Gastrocnemius medialis (tissue), 4 donors: ENCODE data around the gene PTH2. TPM values are rescaled to one million over a fixed set of nuclear protein-coding genes. Genes with fewer than 3 reads are reported as not detected.
A peak's percentile ranks its signal among the peaks of the same experiment; 100 is the strongest.
"Not testable (repeated sequence)": the region's sequence is repeated elsewhere in the genome, so short reads cannot be mapped to it uniquely, and the experiment has no call there.

Source experiments
- ATAC-seq, 2 donors: fragments of 150-250 bp; one replicate each; pipeline ENCODE4 v1.9.1; 2016
- DNase-seq, 2 donors: peaks; one replicate each; pipeline ENCODE4 v3.0.0-alpha.2; 2019
- H3K27ac ChIP-seq, 4 donors: fragments of 200-600 bp; sonication (generic); 1 replicate in 1 of 4; 2 replicates in 3 of 4; pipeline ENCODE4 v1.5.1; 2016 to 2018; ENCODE audit warnings: mild to moderate bottlenecking in 2 of 4, moderate library complexity in 1 of 4
- H3K27me3 ChIP-seq, 3 donors: fragments of 200-600 bp; sonication (generic) in 2 of 3; 1 replicate in 1 of 3; 2 replicates in 2 of 3; pipeline versions ENCODE4 v1.5.1 to v1.6.0; 2016 to 2019; ENCODE audit warnings: mild to moderate bottlenecking in 1 of 3, moderate library complexity in 1 of 3
- H3K36me3 ChIP-seq, 2 donors: fragments of 200-600 bp; sonication (generic) in 1 of 2; one replicate each; pipeline ENCODE4 v1.5.1; 2017 to 2018
- H3K4me1 ChIP-seq, 2 donors: fragments of 200-600 bp; sonication (generic) in 1 of 2; one replicate each; pipeline ENCODE4 v1.5.1; 2016 to 2017; ENCODE audit warnings: mild to moderate bottlenecking in 2 of 2
- H3K4me3 ChIP-seq, 4 donors: fragments of 200-600 bp; sonication (generic) in 3 of 4; 1 replicate in 1 of 4; 2 replicates in 3 of 4; pipeline ENCODE4 v1.5.1; 2016 to 2019; ENCODE audit warnings: mild to moderate bottlenecking in 2 of 4
- H3K9me3 ChIP-seq, 3 donors: fragments of 200-600 bp; sonication (generic) in 2 of 3; 1 replicate in 1 of 3; 2 replicates in 2 of 3; pipeline ENCODE4 v1.5.1; 2016 to 2019
- POLR2A ChIP-seq, 2 donors: fragments of 450-650 bp; IDR thresholded peaks; one replicate each; pipeline ENCODE4 v1.6.1; 2017; ENCODE audit warnings: antibody characterized with exemption in 2 of 2, mild to moderate bottlenecking in 2 of 2, moderate library complexity in 2 of 2
- in situ Hi-C, 4 donors: fragments of 200-750 bp; cut with MboI; loops; one replicate each; pipeline versions ENCODE4 v1.15.0 to v1.8.0; 2017; ENCODE audit warnings: low sequenced_read_pairs in 4 of 4
- intact Hi-C: fragments of 100-400 bp; cut with DNase I; formaldehyde crosslinking; loops from one replicate; pipeline ENCODE4 v1.15.1; 2023; ENCODE audit warnings: low total_unique reads
- total RNA-seq, 4 donors: library from RNA; depleted of rRNA; stranded (reverse); fragments of >200 nt; gene quantifications; one replicate each; pipeline versions ENCODE4 v1.1.0 to v1.2.3, GENCODE V29; 2016
- TF ChIP-seq, protein P1 (sequence below), 5 experiments: fragments of 450-650 bp in 3 of 5; fragments of 200-600 bp in 2 of 5; sonication (generic) in 2 of 5; IDR thresholded peaks in 4 of 5; conservative IDR thresholded peaks in 1 of 5; 1 replicate in 4 of 5; 2 replicates in 1 of 5; pipeline ENCODE4 v1.5.1; 2016 to 2019; ENCODE audit warnings: antibody characterized with exemption in 5 of 5, mild to moderate bottlenecking in 3 of 5, moderate library complexity in 3 of 5

Gene PTH2
- total RNA-seq, 4 donors from 2014 or later = not detected

- Histone ChIP-seq H3K9me3 (no peaks in the 10 kb centered on the region), H3K27me3 (no peaks in the 10 kb centered on the region), H3K36me3 (no peaks in the 10 kb centered on the region), H3K27ac (no peak overlapping the region), H3K4me1 (no peaks in the 10 kb centered on the region), H3K4me3 (no peak overlapping the region)
- TF ChIP-seq, protein P1, sequence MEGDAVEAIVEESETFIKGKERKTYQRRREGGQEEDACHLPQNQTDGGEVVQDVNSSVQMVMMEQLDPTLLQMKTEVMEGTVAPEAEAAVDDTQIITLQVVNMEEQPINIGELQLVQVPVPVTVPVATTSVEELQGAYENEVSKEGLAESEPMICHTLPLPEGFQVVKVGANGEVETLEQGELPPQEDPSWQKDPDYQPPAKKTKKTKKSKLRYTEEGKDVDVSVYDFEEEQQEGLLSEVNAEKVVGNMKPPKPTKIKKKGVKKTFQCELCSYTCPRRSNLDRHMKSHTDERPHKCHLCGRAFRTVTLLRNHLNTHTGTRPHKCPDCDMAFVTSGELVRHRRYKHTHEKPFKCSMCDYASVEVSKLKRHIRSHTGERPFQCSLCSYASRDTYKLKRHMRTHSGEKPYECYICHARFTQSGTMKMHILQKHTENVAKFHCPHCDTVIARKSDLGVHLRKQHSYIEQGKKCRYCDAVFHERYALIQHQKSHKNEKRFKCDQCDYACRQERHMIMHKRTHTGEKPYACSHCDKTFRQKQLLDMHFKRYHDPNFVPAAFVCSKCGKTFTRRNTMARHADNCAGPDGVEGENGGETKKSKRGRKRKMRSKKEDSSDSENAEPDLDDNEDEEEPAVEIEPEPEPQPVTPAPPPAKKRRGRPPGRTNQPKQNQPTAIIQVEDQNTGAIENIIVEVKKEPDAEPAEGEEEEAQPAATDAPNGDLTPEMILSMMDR (IDR thresholded peaks at IDR 0.05 in 4 of 5, conservative IDR thresholded peaks at IDR 0.05 in 1 of 5) = no peak
- TF ChIP-seq POLR2A (IDR thresholded peaks at IDR 0.05) = no peak
- intact Hi-C loops = no loop called here
- in situ Hi-C loops = no loop called here
- DNase-seq (no peak), ATAC-seq (no peak)
Observed at GRCh38 chr19:49462492-49462891, 39.3 kb upstream of the PTH2 start.

DNA sequence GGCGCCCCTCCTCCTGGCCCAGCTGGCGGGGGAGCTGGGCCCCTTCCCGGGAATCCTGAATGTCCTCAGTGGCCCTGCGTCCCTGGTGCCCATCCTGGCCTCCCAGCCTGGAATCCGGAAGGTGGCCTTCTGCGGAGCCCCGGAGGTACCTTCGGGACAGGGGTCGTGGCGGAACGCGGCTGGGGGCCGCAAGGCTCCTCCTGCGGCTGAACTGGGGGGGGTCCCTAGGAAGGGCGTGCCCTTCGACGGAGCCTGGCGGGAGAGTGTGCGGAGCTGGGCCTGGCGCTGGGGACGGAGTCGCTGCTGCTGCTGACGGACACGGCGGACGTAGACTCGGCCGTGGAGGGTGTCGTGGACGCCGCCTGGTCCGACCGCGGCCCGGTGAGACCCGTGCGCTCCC lies 38.4 kb upstream of the PTH2 start:
- Histone ChIP-seq H3K4me3 (no peak overlapping the region), H3K27me3 (no peaks in the 10 kb centered on the region), H3K4me1 (peaks cover 0 to 3% of the 10 kb centered on the region in 2 donors), H3K27ac (no peak overlapping the region), H3K36me3 (no peaks in the 10 kb centered on the region), H3K9me3 (no peaks in the 10 kb centered on the region)
- ATAC-seq (no peak), DNase-seq (no peak)
- intact Hi-C loops = no loop called here
- TF ChIP-seq, protein P1 (IDR thresholded peaks at IDR 0.05 in 4 of 5, conservative IDR thresholded peaks at IDR 0.05 in 1 of 5) = no peak
- TF ChIP-seq POLR2A (IDR thresholded peaks at IDR 0.05) = no peak
- in situ Hi-C loops = no loop called here

DNA sequence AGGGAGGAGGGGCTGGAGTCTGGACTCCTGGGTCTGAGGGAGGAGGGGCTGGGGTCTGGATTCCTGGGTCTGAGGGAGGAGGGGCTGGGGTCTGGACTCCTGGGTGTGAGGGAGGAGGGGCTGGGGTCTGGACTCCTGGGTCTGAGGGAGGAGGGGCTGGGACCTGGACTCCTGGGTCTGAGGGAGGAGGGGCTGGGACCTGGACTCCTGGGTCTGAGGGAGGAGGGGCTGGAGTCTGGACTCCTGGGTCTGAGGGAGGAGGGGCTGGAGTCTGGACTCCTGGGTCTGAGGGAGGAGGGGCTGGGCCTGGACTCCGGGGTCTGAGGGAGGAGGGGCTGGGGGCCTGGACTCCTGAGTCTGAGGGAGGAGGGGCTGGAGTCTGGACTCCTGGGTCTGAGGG lies 37.9 kb upstream of the PTH2 start:
- not testable (repeated sequence) for H3K4me3 ChIP-seq

GRCh38 chr19:49459388-49459787 lies 36.1 kb upstream of the PTH2 start:
- no peak for DNase-seq
- Histone ChIP-seq H3K9me3 (no peaks in the 10 kb centered on the region), H3K4me1 (peaks cover 2 to 9% of the 10 kb centered on the region in 2 donors), H3K27ac (no peak overlapping the region), H3K27me3 (no peaks in the 10 kb centered on the region), H3K36me3 (no peaks in the 10 kb centered on the region), H3K4me3 (no peak overlapping the region)
- ATAC-seq = no peak
- TF ChIP-seq POLR2A (IDR thresholded peaks at IDR 0.05) = no peak
- TF ChIP-seq, protein P1 (IDR thresholded peaks at IDR 0.05 in 4 of 5, conservative IDR thresholded peaks at IDR 0.05 in 1 of 5) = no peak
- in situ Hi-C loops = no loop called here
- intact Hi-C loops = no loop called here

More for the DNA sequence above, 37.9 kb upstream of the PTH2 start:
- H3K9me3 ChIP-seq, ATAC-seq, intact Hi-C loops, in situ Hi-C loops, DNase-seq, H3K4me1 ChIP-seq, H3K27me3 ChIP-seq, H3K36me3 ChIP-seq, H3K27ac ChIP-seq: not testable (repeated sequence)

- Histone ChIP-seq H3K27me3 (no peaks in the 10 kb centered on the region), H3K4me3 (no peak overlapping the region), H3K9me3 (no peaks in the 10 kb centered on the region), H3K4me1 (peaks cover 10 to 17% of the 10 kb centered on the region in 2 donors), H3K27ac (peak overlapping the region; percentile 57 to 72 (median 60)), H3K36me3 (no peaks in the 10 kb centered on the region)
- intact Hi-C loops (no loop called here), in situ Hi-C loops (no loop called here)
- ATAC-seq = no peak
- TF ChIP-seq, protein P1 (IDR thresholded peaks at IDR 0.05 in 4 of 5, conservative IDR thresholded peaks at IDR 0.05 in 1 of 5) = no peak
- no peak for TF ChIP-seq POLR2A (IDR thresholded peaks at IDR 0.05)
- DNase-seq = no peak
Observed at GRCh38 chr19:49458567-49458903, 35.3 kb upstream of the PTH2 start.
